Measurements from ENCODE around the gene DTNA. TPM values are rescaled to one million over a fixed set of nuclear protein-coding genes. Genes with fewer than 3 reads are reported as not detected.
"Not testable (repeated sequence)": the region's sequence is repeated elsewhere in the genome, so short reads cannot be mapped to it uniquely, and the experiment has no call there.

DTNA gene
- total RNA-seq = 100 to 1,000 TPM; 110 to 254 (median 204) TPM

DNA sequence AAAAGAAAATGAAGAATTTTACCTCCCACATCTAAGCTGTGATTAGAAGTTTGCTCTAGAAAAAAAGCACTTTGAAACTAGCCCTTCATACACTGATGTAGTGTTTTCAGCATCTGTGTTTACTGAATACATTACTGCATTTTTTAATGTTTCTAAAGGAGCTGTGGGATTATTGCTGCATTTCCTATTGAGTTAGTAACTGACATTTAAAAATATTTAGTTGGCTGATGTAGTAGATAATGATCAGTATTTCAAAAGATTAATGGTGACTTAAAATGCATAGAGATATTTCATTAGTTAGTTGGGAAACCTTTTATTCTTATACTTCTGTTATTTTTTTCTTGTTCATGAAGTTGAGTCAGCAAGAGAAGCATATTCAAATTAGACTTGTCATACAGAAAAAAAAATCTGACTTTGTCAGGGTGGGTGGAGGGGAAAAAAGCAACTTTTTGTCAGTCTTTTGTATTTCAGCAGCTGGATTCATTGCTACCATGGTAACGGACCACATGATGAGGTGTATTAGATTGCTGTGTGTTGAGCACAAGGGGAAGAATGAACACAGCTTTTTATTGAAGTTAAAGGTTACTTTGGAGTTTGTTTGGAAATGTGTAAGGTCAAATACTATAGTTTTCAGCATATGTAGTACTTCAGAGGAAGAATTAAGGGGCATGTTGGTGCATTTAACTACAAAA lies at the start of gene DTNA:
Gene DTNA, plus strand, starts transcription at position 549 of the 692 bp plus-strand sequence. CDS start 45,679 bp downstream, outside the sequence.
- 18 to 40% methylated on average over 1 of the region's 1 CpG for WGBS, 2 donors (ENCODE audit: low coverage in 1 of 2)
- peak; percentile 48 for ATAC-seq
- H3K4me3 ChIP-seq = peak within 1 kb of the TSS; percentile 38 to 47
- H3K4me1 ChIP-seq = peaks cover 14 to 55% (median 24%) of the 10 kb centered on the region in 3 donors
- TF ChIP-seq POLR2AphosphoS5 (IDR thresholded peaks at IDR 0.05) (no peak), POLR2A (IDR thresholded peaks at IDR 0.05) (no peak), EP300 (IDR thresholded peaks at IDR 0.05) (no peak)
- TF ChIP-seq, protein P1, sequence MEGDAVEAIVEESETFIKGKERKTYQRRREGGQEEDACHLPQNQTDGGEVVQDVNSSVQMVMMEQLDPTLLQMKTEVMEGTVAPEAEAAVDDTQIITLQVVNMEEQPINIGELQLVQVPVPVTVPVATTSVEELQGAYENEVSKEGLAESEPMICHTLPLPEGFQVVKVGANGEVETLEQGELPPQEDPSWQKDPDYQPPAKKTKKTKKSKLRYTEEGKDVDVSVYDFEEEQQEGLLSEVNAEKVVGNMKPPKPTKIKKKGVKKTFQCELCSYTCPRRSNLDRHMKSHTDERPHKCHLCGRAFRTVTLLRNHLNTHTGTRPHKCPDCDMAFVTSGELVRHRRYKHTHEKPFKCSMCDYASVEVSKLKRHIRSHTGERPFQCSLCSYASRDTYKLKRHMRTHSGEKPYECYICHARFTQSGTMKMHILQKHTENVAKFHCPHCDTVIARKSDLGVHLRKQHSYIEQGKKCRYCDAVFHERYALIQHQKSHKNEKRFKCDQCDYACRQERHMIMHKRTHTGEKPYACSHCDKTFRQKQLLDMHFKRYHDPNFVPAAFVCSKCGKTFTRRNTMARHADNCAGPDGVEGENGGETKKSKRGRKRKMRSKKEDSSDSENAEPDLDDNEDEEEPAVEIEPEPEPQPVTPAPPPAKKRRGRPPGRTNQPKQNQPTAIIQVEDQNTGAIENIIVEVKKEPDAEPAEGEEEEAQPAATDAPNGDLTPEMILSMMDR (IDR thresholded peaks at IDR 0.05) = no peak
- H3K9me3 ChIP-seq = no peaks in the 10 kb centered on the region
- no peaks in the 10 kb centered on the region for H3K27me3 ChIP-seq
- H3K27ac ChIP-seq = peak within 1 kb of the TSS; percentile 74 to 90 (median 82)
- H3K36me3 ChIP-seq = no peaks in the 10 kb centered on the region

DNA sequence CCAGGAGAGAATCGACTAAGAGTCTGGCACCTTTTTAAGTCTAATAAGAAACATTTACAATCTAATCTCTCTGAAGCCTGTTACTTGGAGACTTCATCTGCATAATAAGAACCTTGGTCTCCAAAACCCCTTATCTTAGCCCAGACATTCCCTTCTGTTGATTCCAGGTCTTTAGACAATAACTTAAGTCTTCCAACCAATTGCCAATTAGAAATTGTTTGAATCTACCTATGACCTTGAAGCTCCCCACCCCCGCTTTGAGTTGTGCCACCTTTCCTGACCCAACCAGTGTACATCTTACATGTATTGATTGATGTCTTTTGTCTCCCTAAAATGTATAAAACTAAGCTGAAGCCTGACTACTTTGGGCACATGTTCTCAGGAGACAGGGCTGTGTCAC lies 49.5 kb upstream of the DTNA start:
- Histone ChIP-seq H3K27ac (peak overlapping the region; percentile 50 to 89 (median 74)), H3K4me1 (peaks cover 5 to 53% (median 21%) of the 10 kb centered on the region in 3 donors)

DNA sequence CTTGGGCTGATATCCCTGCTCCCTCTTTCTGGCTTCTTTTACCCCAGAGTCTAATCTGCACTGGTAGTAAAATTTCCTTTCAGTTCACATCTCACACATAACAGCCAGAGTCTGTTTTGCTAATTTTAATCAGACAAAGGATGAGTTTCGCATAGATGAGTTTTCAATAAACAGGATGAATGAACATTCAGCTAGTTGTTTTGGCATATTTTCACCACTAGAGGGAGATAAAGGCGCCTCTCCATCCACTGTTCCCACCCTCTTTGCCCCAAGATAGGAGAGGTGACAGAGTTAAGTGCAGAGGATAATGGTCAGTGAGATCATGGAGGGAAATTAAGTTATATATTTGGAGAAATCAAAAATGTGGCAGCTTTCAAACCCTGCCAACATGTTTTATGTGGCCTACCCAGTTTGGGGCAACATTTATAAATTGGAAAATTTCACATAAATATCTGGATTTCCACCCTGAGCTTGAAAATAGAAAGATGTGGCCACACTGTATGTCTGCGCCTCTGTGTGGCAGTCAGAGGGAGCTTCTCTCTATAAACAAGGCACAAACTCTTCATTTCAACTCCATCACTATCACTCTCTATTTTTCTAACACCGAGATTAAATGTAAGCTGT lies 48.5 kb upstream of the DTNA start:
- WGBS, 2 donors (ENCODE audit: low coverage in 1 of 2) = 47 to 55% methylated on average over 4 of the region's 4 CpGs
- H3K36me3 ChIP-seq = no peaks in the 10 kb centered on the region
- H3K27ac ChIP-seq = peak overlapping the region in 3 of 4 donors; percentile 29 to 77 (median 72)
- no peaks in the 10 kb centered on the region for H3K9me3 ChIP-seq
- H3K4me1 ChIP-seq = peaks cover 5 to 48% (median 21%) of the 10 kb centered on the region in 3 donors
- no peak for TF ChIP-seq POLR2A (IDR thresholded peaks at IDR 0.05)
- TF ChIP-seq, protein P1 (IDR thresholded peaks at IDR 0.05) = peak; percentile 54 to 72 (median 70)
- no peak overlapping the region for H3K4me3 ChIP-seq
- ATAC-seq = peak; percentile 35
- no peaks in the 10 kb centered on the region for H3K27me3 ChIP-seq

More for the DNA sequence above, 49.5 kb upstream of the DTNA start:
- 71 to 83% methylated on average over 2 of the region's 2 CpGs for WGBS, 2 donors (ENCODE audit: low coverage in 1 of 2)
- TF ChIP-seq POLR2A (IDR thresholded peaks at IDR 0.05) (no peak), POLR2AphosphoS5 (IDR thresholded peaks at IDR 0.05) (no peak), EP300 (IDR thresholded peaks at IDR 0.05) (no peak)
- TF ChIP-seq, protein P1 (IDR thresholded peaks at IDR 0.05) = no peak
- Histone ChIP-seq H3K27me3 (no peaks in the 10 kb centered on the region), H3K4me3 (no peak overlapping the region), H3K36me3 (no peaks in the 10 kb centered on the region), H3K9me3 (no peaks in the 10 kb centered on the region)
- ATAC-seq = no peak

DNA sequence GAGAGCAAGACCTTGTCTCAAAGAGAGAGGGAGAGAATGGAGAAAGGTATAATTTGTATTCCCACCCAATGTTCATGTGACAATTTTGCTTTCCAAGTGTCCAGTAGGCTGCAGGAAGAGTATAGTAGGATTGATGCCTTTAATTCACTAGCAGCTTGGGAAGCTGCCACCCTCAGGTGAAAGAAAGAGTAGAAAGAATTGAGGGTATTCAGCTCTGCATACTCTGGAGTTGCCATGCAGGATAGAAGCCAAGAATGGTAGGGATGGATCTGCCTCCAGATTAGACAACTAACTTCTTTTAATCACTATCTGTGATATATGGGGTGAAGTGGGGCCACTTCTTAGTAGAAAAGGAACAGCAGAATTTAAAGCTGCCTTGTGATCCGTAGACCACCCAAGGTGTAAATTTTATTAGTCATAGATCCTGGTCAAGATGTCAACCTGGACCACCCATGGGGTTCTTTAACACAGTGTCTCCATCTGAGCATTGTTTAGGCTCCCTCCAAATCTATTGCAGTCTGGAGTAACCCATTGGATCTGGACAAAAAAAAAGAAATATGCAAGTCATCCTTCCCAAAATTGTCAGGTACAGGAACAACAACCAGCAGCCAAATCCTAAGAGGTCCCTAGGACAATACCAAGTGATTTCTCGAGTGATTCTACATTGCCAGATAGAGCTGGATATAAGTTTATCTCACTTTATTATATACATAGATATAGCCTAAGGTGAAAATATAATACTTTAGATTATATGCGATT lies 33.1 kb upstream of the DTNA start:
- no peaks in the 10 kb centered on the region for H3K36me3 ChIP-seq
- TF ChIP-seq, protein P1 (IDR thresholded peaks at IDR 0.05) = no peak
- TF ChIP-seq EP300 (IDR thresholded peaks at IDR 0.05) = no peak
- TF ChIP-seq POLR2AphosphoS5 (IDR thresholded peaks at IDR 0.05) = no peak
- no peak for TF ChIP-seq POLR2A (IDR thresholded peaks at IDR 0.05)
- 74 to 95% methylated on average over 3 of the region's 3 CpGs for WGBS, 2 donors (ENCODE audit: low coverage in 1 of 2)
- H3K9me3 ChIP-seq = no peaks in the 10 kb centered on the region
- H3K4me1 ChIP-seq = peaks cover 0 to 23% (median 0%) of the 10 kb centered on the region in 3 donors
- no peak overlapping the region for H3K27ac ChIP-seq
- no peak overlapping the region for H3K4me3 ChIP-seq
- H3K27me3 ChIP-seq = no peaks in the 10 kb centered on the region
- no peak for ATAC-seq

DNA sequence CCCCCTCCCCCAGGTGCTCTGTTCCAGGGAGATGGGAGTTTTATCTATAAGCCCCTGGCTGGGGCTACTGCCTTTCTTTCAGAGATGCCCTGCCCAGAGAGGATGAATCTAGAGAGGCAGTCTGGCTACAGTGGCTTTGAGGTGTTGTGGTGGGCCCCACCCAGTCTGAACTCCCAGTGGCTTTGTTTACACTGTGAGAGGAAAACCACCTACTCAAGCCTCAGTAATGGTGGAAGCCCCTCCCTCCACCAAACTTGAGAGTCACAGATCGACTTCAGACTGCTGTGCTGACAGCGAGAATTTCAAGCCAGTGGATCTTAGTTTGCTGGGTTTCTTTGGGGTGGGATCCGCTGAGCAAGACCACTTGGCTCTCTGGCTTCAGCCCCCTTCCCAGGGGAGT lies 20.3 kb upstream of the DTNA start:
- H3K27ac ChIP-seq, H3K9me3 ChIP-seq, ATAC-seq, H3K27me3 ChIP-seq, H3K36me3 ChIP-seq, H3K4me3 ChIP-seq: not testable (repeated sequence)
- peaks cover 0 to 23% (median 0%) of the 10 kb centered on the region in 3 donors for H3K4me1 ChIP-seq
- 86% methylated on average over 2 of the region's 3 CpGs; no CpG with 5 or more reads in 1 of the 2 donors for WGBS, 2 donors (ENCODE audit: low coverage in 1 of 2)

All from gastroesophageal sphincter (tissue), 4 donors.